Measurements from ENCODE around the gene CA14. TPM values are rescaled to one million over a fixed set of nuclear protein-coding genes. Genes with fewer than 3 reads are reported as not detected.

Gene CA14
- total RNA-seq, 1 experiment from 2014 or later = 1.7 TPM

DNA sequence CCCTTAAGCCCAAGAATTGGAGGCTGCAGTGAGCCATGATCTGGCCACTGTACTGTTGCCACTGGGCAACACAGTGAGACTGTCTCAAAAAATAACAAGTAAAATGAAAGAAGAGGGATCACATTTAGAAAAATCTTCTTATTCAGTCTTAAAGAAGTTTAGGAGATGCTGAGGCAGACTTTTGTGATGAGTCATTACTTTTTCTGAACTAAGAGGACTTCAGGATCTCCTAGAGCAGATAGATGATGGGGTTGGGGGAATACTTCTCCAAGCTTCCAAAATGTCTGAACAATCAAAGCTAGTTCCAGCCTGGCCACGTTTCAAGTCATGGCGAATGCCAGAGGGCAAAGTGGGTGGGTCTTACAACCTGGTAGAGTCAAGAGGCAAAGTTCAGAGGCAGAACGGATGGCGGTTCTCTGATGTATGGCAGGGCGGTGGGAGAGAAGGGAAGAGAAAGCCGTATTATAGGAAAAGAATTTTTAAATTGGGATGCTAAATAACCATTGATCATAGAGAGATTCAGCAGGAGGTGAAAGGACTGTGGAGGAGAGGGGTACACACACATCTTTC lies 22.6 kb downstream of the CA14 start:
- Histone ChIP-seq H3K79me2 (ENCODE audit: low read depth) (no peaks in the 10 kb centered on the region), H3K27me3 (ENCODE audit: insufficient read depth, low read depth) (no peaks in the 10 kb centered on the region), H3K4me2 (no peak overlapping the region), H3K9me3 (ENCODE audit: insufficient read depth, low read depth) (no peaks in the 10 kb centered on the region), H3K9me2 (ENCODE audit: insufficient read depth) (no peaks in the 10 kb centered on the region), H3K27ac (no peak overlapping the region), H3K4me1 (replicated peaks; ENCODE audit: insufficient read depth) (peaks cover 14% of the 10 kb centered on the region; the same call in 1 of the 2 replicates), H3K36me3 (ENCODE audit: low read depth) (no peaks in the 10 kb centered on the region), H3F3A (ENCODE audit: insufficient read depth, low read depth) (peaks cover 6% of the 10 kb centered on the region), H3K4me3 (no peak overlapping the region), H4K20me1 (ENCODE audit: insufficient read depth) (0 out of 2 replicates have a peak, but pooled peaks cover 3% of the 10 kb centered on the region), H2AFZ (no peak overlapping the region)
- POLR2A ChIA-PET (ENCODE audit: unreplicated experiment) = no interaction called here
- TF ChIP-seq EZH2 (IDR thresholded peaks at IDR 0.05; ENCODE audit: low read depth) = no peak
- TF ChIP-seq, protein P1, sequence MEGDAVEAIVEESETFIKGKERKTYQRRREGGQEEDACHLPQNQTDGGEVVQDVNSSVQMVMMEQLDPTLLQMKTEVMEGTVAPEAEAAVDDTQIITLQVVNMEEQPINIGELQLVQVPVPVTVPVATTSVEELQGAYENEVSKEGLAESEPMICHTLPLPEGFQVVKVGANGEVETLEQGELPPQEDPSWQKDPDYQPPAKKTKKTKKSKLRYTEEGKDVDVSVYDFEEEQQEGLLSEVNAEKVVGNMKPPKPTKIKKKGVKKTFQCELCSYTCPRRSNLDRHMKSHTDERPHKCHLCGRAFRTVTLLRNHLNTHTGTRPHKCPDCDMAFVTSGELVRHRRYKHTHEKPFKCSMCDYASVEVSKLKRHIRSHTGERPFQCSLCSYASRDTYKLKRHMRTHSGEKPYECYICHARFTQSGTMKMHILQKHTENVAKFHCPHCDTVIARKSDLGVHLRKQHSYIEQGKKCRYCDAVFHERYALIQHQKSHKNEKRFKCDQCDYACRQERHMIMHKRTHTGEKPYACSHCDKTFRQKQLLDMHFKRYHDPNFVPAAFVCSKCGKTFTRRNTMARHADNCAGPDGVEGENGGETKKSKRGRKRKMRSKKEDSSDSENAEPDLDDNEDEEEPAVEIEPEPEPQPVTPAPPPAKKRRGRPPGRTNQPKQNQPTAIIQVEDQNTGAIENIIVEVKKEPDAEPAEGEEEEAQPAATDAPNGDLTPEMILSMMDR (conservative IDR thresholded peaks at IDR 0.05) = no peak
- no peak for DNase-seq
- intact Hi-C loops (cut with micrococcal nuclease; ENCODE audit: unreplicated experiment) = loop anchor here (10.0 kb wide), 1 partner anchor 345 kb away; the partner anchor contains the start of gene ENSA
- CTCF ChIA-PET = interaction anchor here (0.6 to 2.7 kb wide), 2 partner anchors 24 to 29 kb away, joined by 3 to 23 read pairs; no protein-coding TSS in a partner anchor
- BruUV-seq (replicated peaks) = no TSS peak

DNA sequence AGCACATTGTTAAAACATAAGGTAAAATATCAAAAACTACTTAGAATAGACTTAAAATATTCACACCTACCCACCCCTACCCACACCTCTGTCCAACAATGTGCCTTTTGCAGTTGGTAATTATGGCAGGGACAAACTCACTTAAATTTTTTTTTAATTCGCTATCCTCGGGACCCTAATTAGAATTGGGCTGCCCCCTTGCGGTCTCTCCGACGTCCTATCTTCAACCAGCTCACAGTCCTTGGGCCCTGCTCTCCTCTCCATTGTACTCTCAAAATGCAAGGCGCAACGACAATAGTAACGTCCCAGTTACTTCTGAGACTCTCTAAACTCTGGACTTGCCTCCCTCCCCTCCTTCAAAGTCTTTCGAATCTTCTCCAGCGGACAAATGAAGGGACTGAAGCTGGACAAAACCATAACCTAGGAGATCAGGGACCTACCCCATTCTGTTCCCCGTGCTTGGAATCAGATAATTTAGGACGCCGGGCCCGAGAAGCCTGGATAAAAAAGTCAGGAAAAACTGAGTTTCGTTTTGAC lies 23.7 kb downstream of the CA14 start:
- BruUV-seq (replicated peaks) = no TSS peak
- H3K79me2 ChIP-seq (ENCODE audit: low read depth) = no peaks in the 10 kb centered on the region
- intact Hi-C loops (cut with micrococcal nuclease; ENCODE audit: unreplicated experiment) = loop anchor here (1.0 to 10.0 kb wide), 2 partner anchors 25 to 344 kb away; partner anchors contain the start of gene ENSA
- H3K27ac ChIP-seq = peak overlapping the region; percentile 51
- peak overlapping the region; percentile 52 for H3K4me3 ChIP-seq
- CTCF ChIA-PET = interaction anchor here (0.8 to 2.7 kb wide), 3 partner anchors 18 to 25 kb away, joined by 3 to 23 read pairs (median 3); no protein-coding TSS in a partner anchor
- peaks cover 6% of the 10 kb centered on the region for H3F3A ChIP-seq (ENCODE audit: insufficient read depth, low read depth)
- POLR2A ChIA-PET (ENCODE audit: unreplicated experiment) = interaction anchor here (0.6 to 0.7 kb wide), 2 partner anchors 21 to 304 kb away, joined by 5 to 11 read pairs; no protein-coding TSS in a partner anchor
- DNase-seq = peak; percentile 48 to 62
- no peaks in the 10 kb centered on the region for H3K27me3 ChIP-seq (ENCODE audit: insufficient read depth, low read depth)
- H3K4me2 ChIP-seq = peak overlapping the region; percentile 78
- no peaks in the 10 kb centered on the region for H3K9me2 ChIP-seq (ENCODE audit: insufficient read depth)
- no peaks in the 10 kb centered on the region for H3K9me3 ChIP-seq (ENCODE audit: insufficient read depth, low read depth)
- H4K20me1 ChIP-seq (ENCODE audit: insufficient read depth) = 0 out of 2 replicates have a peak, but pooled peaks cover 3% of the 10 kb centered on the region
- H3K4me1 ChIP-seq (replicated peaks; ENCODE audit: insufficient read depth) = peaks cover 14% of the 10 kb centered on the region; the same call in 1 of the 2 replicates
- TF ChIP-seq EZH2 (IDR thresholded peaks at IDR 0.05; ENCODE audit: low read depth) = no peak
- TF ChIP-seq, protein P1 (conservative IDR thresholded peaks at IDR 0.05) = peak; percentile 84
- peak overlapping the region; percentile 92 for H2AFZ ChIP-seq
- no peaks in the 10 kb centered on the region for H3K36me3 ChIP-seq (ENCODE audit: low read depth)

DNA sequence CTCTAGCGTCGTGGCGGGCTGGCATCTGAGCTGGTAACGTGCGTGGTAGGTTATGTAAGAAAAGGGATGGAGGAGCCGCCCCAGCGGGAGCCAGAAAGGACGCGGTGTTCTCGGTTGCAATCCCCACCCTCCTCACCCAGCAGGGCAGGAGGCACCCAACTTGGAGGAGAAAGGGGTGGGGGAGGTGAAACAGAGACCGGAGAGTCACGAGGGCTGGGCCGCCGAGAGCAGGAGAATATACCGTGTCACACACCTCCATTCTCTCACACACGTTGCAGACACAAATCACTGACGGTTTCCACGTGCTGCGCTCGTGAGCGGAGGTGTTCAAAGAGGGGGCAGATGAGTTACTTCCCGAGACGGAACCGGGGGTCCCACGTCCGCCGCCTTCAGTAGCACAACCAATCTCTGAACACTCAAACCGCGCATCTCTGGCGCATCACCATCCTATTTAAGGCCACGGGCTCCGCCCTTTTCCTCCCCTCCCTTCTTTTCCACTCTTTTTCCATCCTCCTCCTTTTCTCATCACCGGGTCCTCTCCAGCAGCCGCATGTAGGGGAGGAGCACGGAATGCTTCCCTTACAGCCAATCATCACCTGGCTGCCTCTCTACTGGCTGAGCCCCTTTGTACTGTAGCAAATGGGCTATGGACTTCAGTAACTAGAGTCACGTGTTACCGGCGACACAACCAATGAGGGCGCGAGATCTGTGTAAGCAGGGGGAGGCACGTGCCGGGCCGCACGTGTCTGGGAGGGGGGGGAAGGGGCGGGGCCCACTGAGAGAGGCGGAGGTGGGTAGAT lies 24.4 kb downstream of the CA14 start, which contains the start of gene CIART:
TSS of gene CIART (plus strand) at position 797 of the 800 bp plus-strand sequence. CDS start 714 bp downstream, outside the sequence.
- Histone ChIP-seq H3K36me3 (ENCODE audit: low read depth) (no peaks in the 10 kb centered on the region), H3K4me1 (replicated peaks; ENCODE audit: insufficient read depth) (peaks cover 14% of the 10 kb centered on the region; the same call in 1 of the 2 replicates), H2AFZ (peak within 1 kb of the TSS; percentile 92), H3K27me3 (ENCODE audit: insufficient read depth, low read depth) (no peaks in the 10 kb centered on the region), H3K9me3 (ENCODE audit: insufficient read depth, low read depth) (no peaks in the 10 kb centered on the region), H3K4me2 (peak within 1 kb of the TSS; percentile 78), H3F3A (ENCODE audit: insufficient read depth, low read depth) (peaks cover 6% of the 10 kb centered on the region), H3K27ac (peak within 1 kb of the TSS; percentile 51), H4K20me1 (ENCODE audit: insufficient read depth) (0 out of 2 replicates have a peak, but pooled peaks cover 3% of the 10 kb centered on the region), H3K4me3 (peak within 1 kb of the TSS; percentile 52), H3K79me2 (ENCODE audit: low read depth) (no peaks in the 10 kb centered on the region), H3K9me2 (ENCODE audit: insufficient read depth) (no peaks in the 10 kb centered on the region)
- ChIA-PET POLR2A (ENCODE audit: unreplicated experiment) (interaction anchor here (0.6 to 0.7 kb wide), 4 partner anchors 22 to 394 kb away, joined by 4 to 11 read pairs (median 6); a partner anchor contains a TSS), CTCF (interaction anchor here (0.6 to 2.7 kb wide), 7 partner anchors 19 to 679 kb away, joined by 3 to 23 read pairs (median 3); no protein-coding TSS in a partner anchor)
- peak; percentile 91 to 92 for DNase-seq
- BruUV-seq (replicated peaks) = TSS peak; percentile 91
- TF ChIP-seq EZH2 (IDR thresholded peaks at IDR 0.05; ENCODE audit: low read depth) = no peak
- TF ChIP-seq, protein P1 (conservative IDR thresholded peaks at IDR 0.05) = no peak
- intact Hi-C loops (cut with micrococcal nuclease; ENCODE audit: unreplicated experiment) = loop anchor here (1.0 to 10.0 kb wide), 2 partner anchors 26 to 343 kb away; partner anchors contain the start of gene ENSA
